Loucy (cell line): ENCODE data around the gene STPG1.

Experiments
- EZH2phosphoT487 ChIP-seq: fragments of 200-600 bp; IDR thresholded peaks from 2 replicates; pipeline ENCODE4 v1.6.1; 2018; ENCODE audit warnings: antibody characterized with exemption, mild to moderate bottlenecking, moderate library complexity, borderline replicate concordance
- TF ChIP-seq, protein P1 (sequence below): fragments of 200-600 bp; sonication (generic); conservative IDR thresholded peaks from 2 replicates; pipeline ENCODE4 v1.5.1; 2014; ENCODE audit warnings: mild to moderate bottlenecking, antibody characterized with exemption, low read length

DNA sequence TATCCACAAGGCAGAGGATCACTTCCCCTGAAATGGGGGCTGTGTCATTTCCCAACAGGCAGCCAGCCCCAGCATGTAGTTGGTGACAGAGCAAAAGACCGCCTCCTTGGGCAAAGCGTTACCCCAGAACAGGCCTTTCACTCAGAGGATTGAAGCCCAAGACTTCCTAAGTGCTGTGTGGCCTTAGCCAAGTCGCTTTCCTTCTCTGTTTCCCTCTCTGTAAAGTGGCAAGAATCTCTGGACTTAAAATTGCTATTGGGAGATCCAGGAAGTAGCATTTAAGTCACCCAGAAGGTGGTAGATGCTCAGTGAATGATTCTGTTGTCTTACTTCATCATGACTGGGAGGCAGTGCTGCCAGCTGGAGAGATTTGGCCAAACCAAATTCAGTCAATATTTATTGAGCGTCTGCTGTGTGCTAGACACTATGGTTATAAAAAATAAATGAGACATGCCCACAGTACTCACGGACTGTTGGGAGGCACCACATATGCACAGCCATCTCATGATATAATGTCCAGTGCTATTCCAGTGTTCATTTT lies 37.3 kb upstream of the STPG1 start:
- TF ChIP-seq, protein P1, sequence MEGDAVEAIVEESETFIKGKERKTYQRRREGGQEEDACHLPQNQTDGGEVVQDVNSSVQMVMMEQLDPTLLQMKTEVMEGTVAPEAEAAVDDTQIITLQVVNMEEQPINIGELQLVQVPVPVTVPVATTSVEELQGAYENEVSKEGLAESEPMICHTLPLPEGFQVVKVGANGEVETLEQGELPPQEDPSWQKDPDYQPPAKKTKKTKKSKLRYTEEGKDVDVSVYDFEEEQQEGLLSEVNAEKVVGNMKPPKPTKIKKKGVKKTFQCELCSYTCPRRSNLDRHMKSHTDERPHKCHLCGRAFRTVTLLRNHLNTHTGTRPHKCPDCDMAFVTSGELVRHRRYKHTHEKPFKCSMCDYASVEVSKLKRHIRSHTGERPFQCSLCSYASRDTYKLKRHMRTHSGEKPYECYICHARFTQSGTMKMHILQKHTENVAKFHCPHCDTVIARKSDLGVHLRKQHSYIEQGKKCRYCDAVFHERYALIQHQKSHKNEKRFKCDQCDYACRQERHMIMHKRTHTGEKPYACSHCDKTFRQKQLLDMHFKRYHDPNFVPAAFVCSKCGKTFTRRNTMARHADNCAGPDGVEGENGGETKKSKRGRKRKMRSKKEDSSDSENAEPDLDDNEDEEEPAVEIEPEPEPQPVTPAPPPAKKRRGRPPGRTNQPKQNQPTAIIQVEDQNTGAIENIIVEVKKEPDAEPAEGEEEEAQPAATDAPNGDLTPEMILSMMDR = no peak
- TF ChIP-seq EZH2phosphoT487 = no peak
